ENCODE results near the gene MOB3A. TPM values are rescaled to one million over a fixed set of nuclear protein-coding genes. Genes with fewer than 3 reads are reported as not detected.

Gene MOB3A
- total and polyA plus RNA-seq, 2 of the 13 experiments (the other 11 are each of a cell fraction or from before 2014, with no cell fraction given): 3.5 to 17.8 TPM

- TF ChIP-seq, protein P1, sequence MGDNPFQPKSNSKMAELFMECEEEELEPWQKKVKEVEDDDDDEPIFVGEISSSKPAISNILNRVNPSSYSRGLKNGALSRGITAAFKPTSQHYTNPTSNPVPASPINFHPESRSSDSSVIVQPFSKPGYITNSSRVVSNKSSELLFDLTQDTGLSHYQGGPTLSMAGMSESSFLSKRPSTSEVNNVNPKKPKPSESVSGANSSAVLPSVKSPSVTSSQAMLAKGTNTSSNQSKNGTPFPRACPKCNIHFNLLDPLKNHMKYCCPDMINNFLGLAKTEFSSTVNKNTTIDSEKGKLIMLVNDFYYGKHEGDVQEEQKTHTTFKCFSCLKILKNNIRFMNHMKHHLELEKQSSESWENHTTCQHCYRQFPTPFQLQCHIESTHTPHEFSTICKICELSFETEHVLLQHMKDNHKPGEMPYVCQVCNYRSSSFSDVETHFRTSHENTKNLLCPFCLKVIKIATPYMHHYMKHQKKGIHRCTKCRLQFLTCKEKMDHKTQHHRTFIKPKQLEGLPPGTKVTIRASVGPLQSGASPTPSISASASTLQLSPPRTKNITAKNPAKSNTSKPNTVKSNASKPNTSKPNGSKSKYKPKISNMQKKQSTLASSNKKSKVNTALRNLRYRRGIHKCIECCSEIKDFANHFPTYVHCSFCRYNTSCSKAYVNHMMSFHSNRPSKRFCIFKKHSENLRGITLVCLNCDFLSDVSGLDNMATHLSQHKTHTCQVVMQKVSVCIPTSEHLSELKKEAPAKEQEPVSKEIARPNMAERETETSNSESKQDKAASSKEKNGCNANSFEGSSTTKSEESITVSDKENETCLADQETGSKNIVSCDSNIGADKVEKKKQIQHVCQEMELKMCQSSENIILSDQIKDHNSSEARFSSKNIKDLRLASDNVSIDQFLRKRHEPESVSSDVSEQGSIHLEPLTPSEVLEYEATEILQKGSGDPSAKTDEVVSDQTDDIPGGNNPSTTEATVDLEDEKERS (CRISPR knock-in tag; IDR thresholded peaks at IDR 0.05): 0 out of 2 replicates have a peak, but pooled peaks have one; percentile 31
- TF ChIP-seq ZNF746 (CRISPR knock-in tag; IDR thresholded peaks at IDR 0.05) (0 out of 2 replicates have a peak, but pooled peaks have one; percentile 26), ZNF841 (CRISPR knock-in tag; IDR thresholded peaks at IDR 0.05; ENCODE audit: borderline replicate concordance) (no peak), SAFB2 (CRISPR knock-in tag; IDR thresholded peaks at IDR 0.05; ENCODE audit: borderline replicate concordance, low read depth) (no peak), HOXD1 (CRISPR knock-in tag; IDR thresholded peaks at IDR 0.05) (no peak), FOXA3 (CRISPR knock-in tag; IDR thresholded peaks at IDR 0.05) (no peak), HDAC1 (CRISPR knock-in tag; IDR thresholded peaks at IDR 0.05) (peak; percentile 69), YEATS4 (CRISPR knock-in tag; IDR thresholded peaks at IDR 0.05; ENCODE audit: borderline replicate concordance) (0 out of 2 replicates have a peak, but pooled peaks have one; percentile 34), ZNF350 (CRISPR knock-in tag; IDR thresholded peaks at IDR 0.05; ENCODE audit: borderline replicate concordance, low read depth) (no peak; the same call in 1 of the 2 replicates), HNF4G (IDR thresholded peaks at IDR 0.05; ENCODE audit: borderline replicate concordance, low read depth, low read length) (no peak), HNF4G (CRISPR knock-in tag; IDR thresholded peaks at IDR 0.05; ENCODE audit: borderline replicate concordance, low read depth) (no peak), ZNF326 (CRISPR knock-in tag; IDR thresholded peaks at IDR 0.05; ENCODE audit: borderline replicate concordance) (no peak), KAT8 (CRISPR knock-in tag; IDR thresholded peaks at IDR 0.05) (peak; percentile 21; the same call in 1 of the 2 replicates), ZNF205 (CRISPR knock-in tag; IDR thresholded peaks at IDR 0.05) (0 out of 2 replicates have a peak, but pooled peaks have one; percentile 10)
- TF ChIP-seq, protein P2, sequence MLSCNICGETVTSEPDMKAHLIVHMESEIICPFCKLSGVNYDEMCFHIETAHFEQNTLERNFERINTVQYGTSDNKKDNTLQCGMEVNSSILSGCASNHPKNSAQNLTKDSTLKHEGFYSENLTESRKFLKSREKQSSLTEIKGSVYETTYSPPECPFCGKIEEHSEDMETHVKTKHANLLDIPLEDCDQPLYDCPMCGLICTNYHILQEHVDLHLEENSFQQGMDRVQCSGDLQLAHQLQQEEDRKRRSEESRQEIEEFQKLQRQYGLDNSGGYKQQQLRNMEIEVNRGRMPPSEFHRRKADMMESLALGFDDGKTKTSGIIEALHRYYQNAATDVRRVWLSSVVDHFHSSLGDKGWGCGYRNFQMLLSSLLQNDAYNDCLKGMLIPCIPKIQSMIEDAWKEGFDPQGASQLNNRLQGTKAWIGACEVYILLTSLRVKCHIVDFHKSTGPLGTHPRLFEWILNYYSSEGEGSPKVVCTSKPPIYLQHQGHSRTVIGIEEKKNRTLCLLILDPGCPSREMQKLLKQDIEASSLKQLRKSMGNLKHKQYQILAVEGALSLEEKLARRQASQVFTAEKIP (CRISPR knock-in tag; IDR thresholded peaks at IDR 0.05; ENCODE audit: borderline replicate concordance): no peak
- TF ChIP-seq, protein P3, sequence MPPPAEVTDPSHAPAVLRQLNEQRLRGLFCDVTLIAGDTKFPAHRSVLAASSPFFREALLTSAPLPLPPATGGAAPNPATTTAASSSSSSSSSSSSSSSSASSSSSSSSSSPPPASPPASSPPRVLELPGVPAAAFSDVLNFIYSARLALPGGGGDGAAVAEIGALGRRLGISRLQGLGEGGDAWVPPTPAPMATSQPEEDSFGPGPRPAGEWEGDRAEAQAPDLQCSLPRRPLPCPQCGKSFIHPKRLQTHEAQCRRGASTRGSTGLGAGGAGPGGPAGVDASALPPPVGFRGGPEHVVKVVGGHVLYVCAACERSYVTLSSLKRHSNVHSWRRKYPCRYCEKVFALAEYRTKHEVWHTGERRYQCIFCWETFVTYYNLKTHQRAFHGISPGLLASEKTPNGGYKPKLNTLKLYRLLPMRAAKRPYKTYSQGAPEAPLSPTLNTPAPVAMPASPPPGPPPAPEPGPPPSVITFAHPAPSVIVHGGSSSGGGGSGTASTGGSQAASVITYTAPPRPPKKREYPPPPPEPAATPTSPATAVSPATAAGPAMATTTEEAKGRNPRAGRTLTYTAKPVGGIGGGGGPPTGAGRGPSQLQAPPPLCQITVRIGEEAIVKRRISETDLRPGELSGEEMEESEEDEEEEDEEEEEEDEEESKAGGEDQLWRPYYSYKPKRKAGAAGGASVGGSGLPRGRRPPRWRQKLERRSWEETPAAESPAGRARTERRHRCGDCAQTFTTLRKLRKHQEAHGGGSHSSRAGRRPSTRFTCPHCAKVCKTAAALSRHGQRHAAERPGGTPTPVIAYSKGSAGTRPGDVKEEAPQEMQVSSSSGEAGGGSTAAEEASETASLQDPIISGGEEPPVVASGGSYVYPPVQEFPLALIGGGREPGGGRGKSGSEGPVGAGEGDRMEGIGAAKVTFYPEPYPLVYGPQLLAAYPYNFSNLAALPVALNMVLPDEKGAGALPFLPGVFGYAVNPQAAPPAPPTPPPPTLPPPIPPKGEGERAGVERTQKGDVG (CRISPR knock-in tag; IDR thresholded peaks at IDR 0.05; ENCODE audit: borderline replicate concordance): no peak
- TF ChIP-seq, protein P4, sequence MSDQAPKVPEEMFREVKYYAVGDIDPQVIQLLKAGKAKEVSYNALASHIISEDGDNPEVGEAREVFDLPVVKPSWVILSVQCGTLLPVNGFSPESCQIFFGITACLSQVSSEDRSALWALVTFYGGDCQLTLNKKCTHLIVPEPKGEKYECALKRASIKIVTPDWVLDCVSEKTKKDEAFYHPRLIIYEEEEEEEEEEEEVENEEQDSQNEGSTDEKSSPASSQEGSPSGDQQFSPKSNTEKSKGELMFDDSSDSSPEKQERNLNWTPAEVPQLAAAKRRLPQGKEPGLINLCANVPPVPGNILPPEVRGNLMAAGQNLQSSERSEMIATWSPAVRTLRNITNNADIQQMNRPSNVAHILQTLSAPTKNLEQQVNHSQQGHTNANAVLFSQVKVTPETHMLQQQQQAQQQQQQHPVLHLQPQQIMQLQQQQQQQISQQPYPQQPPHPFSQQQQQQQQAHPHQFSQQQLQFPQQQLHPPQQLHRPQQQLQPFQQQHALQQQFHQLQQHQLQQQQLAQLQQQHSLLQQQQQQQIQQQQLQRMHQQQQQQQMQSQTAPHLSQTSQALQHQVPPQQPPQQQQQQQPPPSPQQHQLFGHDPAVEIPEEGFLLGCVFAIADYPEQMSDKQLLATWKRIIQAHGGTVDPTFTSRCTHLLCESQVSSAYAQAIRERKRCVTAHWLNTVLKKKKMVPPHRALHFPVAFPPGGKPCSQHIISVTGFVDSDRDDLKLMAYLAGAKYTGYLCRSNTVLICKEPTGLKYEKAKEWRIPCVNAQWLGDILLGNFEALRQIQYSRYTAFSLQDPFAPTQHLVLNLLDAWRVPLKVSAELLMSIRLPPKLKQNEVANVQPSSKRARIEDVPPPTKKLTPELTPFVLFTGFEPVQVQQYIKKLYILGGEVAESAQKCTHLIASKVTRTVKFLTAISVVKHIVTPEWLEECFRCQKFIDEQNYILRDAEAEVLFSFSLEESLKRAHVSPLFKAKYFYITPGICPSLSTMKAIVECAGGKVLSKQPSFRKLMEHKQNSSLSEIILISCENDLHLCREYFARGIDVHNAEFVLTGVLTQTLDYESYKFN (CRISPR knock-in tag; conservative IDR thresholded peaks at IDR 0.05): 0 out of 2 replicates have a peak, but pooled peaks have one; percentile 27
These were observed 31.2 kb downstream of the MOB3A start (continued) for GRCh38 chr19:2064788-2065524.

All from HepG2 (cell line).